Fibroblast of villous mesenchyme (primary cell): ENCODE measurements around the gene MUC5AC. TPM values are rescaled to one million over a fixed set of nuclear protein-coding genes. Genes with fewer than 3 reads are reported as not detected.

ENCODE experiments used
- DNase-seq: peaks from one replicate; pipeline ENCODE4 v3.0.0-alpha.2; 2010; ENCODE audit warnings: low read depth
- H3K4me3 ChIP-seq: 2 replicates; pipeline ENCODE4 v1.5.1; 2011; ENCODE audit warnings: low read depth, mild to moderate bottlenecking, low read length
- CTCF ChIP-seq: IDR thresholded peaks from 2 replicates; pipeline ENCODE4 v1.5.1; 2012; ENCODE audit warnings: low read depth, mild to moderate bottlenecking, low read length; ENCODE audit not compliant: insufficient read depth
- total RNA-seq: library from RNA; depleted of rRNA; stranded (reverse); fragments of >200 nt; gene quantifications from 2 replicates; pipeline ENCODE4 v1.2.3, GENCODE V29; 2012

Gene MUC5AC
- total RNA-seq, 1 donor, result not detected

- DNase-seq, result no peak
- no peak for TF ChIP-seq CTCF
- no peak overlapping the region for H3K4me3 ChIP-seq
Measured at GRCh38 chr11:1177020-1177770, 19.4 kb downstream of the MUC5AC start.

- TF ChIP-seq CTCF, result no peak
- DNase-seq, result no peak
- H3K4me3 ChIP-seq, result no peak overlapping the region
Measured at GRCh38 chr11:1177771-1178090, 20.0 kb downstream of the MUC5AC start.

- TF ChIP-seq CTCF, result no peak
- H3K4me3 ChIP-seq, result no peak overlapping the region
- DNase-seq, result no peak
Measured at GRCh38 chr11:1178201-1178885, 20.6 kb downstream of the MUC5AC start.

GRCh38 chr11:1178906-1179305 lies 21.2 kb downstream of the MUC5AC start:
- H3K4me3 ChIP-seq, result no peak overlapping the region
- no peak for DNase-seq
- no peak for TF ChIP-seq CTCF

- H3K4me3 ChIP-seq, result no peak overlapping the region
- no peak for DNase-seq
- TF ChIP-seq CTCF, result no peak
Measured at GRCh38 chr11:1179641-1180040, 21.9 kb downstream of the MUC5AC start.

GRCh38 chr11:1180171-1180570 lies 22.4 kb downstream of the MUC5AC start:
- no peak overlapping the region for H3K4me3 ChIP-seq
- no peak for TF ChIP-seq CTCF
- no peak for DNase-seq
